GM12872 (cell line): ENCODE results near the gene ABCA4.

ENCODE experiments used
- TF ChIP-seq, protein P1 (sequence below): IDR thresholded peaks from 3 replicates; pipeline ENCODE4 v1.5.1; 2011; ENCODE audit warnings: low read depth, mild to moderate bottlenecking, low read length, moderate library complexity; ENCODE audit not compliant: insufficient read depth

ABCA4 gene

DNA sequence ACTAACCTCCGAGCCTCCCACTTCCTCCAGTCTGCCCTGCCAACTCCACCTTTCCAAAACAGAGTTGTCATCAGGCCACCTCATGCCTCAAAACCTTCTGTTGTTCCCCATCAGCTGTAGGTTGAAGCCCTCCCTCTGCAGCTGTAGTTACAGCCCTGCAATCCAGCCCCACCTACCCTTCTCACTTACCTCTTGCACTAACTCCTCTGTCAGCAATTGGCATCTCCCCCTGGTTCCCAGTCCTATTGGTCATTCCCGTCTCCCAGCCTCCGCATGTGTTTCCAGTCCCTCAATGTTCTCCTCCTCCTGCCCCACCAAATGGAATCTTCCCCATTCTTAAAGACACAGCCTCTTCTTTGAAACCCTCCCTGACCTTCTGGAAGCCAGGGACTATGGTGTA lies 111.6 kb downstream of the ABCA4 start:
- TF ChIP-seq, protein P1, sequence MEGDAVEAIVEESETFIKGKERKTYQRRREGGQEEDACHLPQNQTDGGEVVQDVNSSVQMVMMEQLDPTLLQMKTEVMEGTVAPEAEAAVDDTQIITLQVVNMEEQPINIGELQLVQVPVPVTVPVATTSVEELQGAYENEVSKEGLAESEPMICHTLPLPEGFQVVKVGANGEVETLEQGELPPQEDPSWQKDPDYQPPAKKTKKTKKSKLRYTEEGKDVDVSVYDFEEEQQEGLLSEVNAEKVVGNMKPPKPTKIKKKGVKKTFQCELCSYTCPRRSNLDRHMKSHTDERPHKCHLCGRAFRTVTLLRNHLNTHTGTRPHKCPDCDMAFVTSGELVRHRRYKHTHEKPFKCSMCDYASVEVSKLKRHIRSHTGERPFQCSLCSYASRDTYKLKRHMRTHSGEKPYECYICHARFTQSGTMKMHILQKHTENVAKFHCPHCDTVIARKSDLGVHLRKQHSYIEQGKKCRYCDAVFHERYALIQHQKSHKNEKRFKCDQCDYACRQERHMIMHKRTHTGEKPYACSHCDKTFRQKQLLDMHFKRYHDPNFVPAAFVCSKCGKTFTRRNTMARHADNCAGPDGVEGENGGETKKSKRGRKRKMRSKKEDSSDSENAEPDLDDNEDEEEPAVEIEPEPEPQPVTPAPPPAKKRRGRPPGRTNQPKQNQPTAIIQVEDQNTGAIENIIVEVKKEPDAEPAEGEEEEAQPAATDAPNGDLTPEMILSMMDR: no peak

DNA sequence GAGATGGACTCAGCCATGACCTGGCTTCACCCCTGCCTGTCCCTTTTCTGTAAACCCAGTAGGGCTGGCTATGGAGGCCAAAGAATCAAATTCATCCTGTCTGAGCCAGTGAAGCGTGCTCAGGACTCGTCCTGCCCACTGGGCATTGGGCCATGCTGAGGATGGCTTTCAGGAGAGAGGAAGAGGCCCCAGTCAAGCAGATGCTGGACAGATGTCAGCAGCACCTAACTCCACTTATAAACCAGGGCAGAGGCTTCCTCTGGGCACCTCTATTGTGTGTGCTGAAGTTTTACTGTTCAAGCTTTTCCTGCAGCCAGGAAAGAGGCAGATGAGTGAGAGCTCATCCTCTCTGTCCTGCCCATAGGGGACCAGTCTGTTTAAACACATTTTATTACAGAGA lies 114.3 kb downstream of the ABCA4 start:
- TF ChIP-seq, protein P1: no peak

DNA sequence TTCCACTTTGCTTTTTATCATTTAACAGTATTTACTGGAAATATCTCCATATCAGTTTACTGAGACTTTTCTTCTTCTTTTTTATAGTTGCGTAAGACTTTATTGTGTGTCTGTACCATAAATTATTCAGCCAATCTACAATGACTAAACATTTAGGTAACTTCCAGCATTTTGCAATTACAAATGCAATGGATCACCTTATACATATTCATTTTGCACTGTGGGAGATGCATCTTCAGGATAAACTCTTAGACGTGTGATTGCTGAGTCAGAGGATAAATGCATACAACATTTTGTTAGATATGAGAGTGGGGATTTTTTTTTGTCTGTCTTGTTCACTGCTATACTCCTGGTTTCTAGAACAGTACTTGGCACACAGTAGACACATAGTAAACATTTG lies 116.0 kb downstream of the ABCA4 start:
- TF ChIP-seq, protein P1: no peak

DNA sequence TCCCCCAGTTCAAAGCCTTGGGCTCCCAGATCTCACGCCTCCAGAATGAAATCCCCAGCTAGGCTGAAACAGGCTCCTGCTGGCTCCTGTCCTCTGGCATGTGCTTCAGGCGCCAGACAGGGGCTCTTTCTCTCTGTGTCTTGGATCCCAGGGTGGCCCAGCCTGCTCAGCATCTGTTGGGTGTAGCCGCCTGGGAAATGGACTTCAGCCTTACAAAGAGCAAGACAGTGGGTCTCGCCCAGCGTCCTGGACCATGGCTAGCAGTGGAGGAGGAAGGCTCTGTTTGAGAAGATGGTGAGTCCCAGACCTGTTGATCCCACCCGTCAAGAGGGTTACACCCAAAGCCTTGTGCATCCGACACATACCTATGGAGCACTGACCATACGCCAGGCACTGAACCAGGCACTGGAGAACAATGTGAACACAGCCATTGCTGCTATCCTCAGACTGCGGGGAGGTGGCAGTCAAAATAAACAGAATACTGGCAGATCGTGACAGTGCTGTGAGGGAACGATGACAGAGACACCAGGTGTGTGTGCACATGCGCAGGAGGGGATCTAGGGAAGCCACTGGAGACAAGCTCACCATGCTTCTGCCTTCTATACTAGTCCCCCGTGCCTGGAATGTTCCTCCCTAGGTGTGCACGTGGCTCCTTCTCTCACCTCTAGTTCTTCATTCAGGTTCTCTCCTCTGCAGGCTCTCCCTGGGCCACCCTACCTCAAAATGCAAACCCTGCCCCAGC lies 118.7 kb downstream of the ABCA4 start:
- TF ChIP-seq, protein P1: no peak

DNA sequence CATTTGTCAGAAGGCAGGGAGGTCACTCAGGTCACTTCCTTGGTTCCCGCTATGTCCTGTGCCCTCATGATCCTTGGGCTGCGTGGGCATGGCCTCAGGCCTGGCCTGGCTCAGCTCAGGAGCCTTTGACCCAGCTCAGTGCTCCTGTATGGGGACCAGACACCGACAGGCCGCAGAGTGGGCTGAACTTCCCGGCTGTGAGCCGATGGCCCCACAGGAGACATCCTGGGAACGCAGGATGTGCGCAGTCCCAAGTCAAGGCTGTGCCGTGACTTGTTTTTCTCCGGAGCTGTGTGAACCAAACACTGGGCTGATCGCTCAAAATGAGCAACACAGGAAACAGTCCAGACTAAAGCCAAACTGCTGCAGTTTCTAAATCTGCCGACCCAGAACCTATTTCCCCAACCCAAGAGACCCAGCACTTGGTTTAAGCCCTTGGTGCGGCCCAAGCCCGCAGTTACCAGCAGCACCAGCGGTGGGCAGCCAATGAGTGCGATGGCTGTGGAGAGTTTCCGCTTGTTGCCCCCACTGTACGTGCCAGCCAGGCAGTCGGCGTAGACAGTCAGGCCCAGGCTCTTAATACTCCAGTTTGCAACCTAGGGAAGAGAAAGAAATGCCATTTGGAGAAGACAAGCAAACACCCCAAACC lies 119.4 kb downstream of the ABCA4 start:
- TF ChIP-seq, protein P1: no peak

DNA sequence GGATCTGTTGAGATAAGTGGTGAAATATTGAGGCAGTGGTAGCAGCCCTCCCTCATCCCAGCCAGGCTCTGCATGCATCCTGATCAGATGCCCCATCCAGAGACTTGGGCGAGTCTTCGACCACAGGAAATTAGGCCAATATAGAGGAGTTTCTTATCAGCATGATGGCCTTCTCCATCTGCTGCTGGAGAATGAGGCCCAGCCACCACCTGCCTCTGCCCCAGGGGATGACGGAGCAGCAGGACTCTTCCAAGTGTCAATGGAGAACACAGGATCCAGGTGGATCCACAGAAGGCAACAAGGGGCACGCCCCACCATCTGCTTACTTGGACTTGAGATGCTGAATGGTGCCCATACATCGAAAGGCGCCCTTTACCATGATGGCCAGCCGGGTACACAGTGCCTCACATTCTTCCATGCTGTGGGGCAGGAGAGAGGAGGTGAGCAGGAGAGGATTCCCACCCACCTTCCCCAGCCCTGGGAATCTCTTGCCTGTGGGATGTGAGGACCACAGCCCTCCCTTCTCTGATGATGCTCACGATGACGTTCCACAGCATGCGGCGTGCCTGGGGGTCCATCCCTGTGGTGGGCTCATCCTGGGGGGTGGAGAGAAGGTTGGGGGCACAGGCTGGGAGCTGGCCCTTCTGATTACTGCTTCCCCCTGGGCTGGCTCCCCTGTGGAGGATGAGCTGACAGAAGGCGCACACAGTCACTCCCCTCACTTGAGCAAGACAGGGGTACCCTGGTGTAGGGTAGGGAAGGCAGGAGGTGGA lies 120.3 kb downstream of the ABCA4 start:
- TF ChIP-seq, protein P1: no peak

DNA sequence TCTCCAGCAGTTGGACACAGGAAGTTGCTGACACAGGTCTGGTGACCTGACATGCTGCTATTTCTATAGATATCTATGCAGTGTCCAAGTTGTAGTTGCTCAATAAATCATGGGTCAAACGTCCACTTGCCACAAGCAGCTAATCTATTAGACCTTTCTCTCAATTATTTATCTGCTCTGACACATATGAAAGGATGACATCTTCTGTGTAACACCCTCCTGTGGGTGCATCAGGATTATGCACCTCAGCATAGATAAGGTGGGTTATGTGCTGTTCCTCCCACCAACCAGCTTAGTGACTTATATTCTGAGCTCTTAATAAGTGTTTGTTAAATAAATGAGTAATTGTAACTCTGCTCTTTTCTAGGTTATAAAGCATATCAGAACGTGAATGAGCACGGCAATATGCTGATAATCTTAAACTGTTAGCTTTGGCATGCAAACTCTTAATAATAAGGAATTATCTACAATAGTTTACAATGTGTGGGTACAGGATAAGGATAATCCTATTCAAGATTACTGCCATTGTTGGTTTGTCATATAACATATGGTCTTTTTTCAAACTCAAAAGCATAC lies 121.0 kb downstream of the ABCA4 start:
- TF ChIP-seq, protein P1: no peak
